NCI-H2081 treated with DMSO at 0.1 percent for 48 hours (cell line): ENCODE measurements around the gene SMIM3.
A peak's percentile ranks its signal among the peaks of the same experiment; 100 is the strongest.
"Not testable (repeated sequence)": the region's sequence is repeated elsewhere in the genome, so short reads cannot be mapped to it uniquely, and the experiment has no call there.

Experiments
- DNase-seq: peaks from one replicate; lab custom pipeline; 2025; lab: John Stamatoyannopoulos, UW

The SMIM3 gene, protein sequence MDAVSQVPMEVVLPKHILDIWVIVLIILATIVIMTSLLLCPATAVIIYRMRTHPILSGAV

GRCh38 chr5:150778517-150779396, at the start of gene SMIM3:
SMIM3 (plus strand) TSS chr5:150778757; CDS start chr5:150795441, 16,684 bp downstream.
- DNase-seq = no peak

DNA sequence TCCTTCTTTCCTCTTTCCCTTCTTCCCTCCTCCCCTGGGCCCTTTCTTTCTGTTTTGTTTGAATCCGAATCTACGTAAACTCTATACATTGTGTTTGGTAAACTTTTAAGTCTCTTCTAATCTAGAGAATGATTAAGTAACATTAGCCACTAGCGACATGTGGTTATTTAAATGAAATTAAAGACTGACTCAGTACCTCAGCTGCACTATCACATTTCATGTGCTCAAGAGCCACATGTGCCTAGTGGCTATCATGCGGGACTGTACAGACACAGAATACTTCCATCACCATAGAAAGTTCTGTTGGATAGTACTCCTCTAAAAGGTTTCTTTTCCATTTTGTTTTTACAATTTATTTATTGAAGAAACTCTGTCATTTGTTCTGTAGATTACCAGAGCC, 48.7 kb upstream of the SMIM3 start:
- DNase-seq = no peak

- DNase-seq = no peak
Measured at GRCh38 chr5:150731669-150732242, 46.8 kb upstream of the SMIM3 start.

DNA sequence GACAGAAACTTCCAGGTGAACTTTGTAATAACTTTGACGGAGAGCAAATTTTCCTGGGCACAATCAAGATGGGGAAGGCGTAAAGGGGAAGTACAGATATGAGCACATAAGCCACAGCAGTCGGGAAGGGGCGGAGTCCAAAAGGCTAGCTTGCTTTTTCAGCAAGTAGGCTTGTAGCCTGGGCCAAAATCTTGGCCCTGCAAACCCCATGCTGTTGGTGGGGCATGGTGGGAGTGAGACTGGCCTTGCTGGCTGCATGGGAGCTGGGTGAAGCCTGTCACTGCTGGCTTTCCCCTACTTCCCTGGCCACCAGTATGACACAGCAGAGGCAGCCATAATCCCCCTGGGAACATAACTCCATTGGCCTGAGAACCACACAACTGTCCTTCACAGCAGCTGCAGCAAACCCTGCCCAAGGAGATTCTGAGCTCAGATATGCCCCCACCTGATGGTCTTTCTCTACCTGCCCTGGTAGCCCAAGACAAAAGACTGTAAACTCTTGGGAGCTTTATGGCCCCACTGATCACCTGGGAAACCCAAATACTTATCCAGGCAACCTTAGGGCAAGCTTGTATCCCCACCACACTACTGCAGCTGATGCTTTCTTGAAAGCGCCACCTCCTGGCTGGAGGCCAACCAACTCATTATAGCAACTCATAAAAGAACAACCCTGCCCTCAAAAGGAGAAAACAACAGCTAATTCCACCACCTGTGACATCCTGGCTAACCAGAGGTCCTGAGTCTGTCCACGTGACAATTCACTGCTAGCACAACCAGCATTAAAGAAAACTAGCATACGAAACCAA, 43.8 kb upstream of the SMIM3 start:
- no peak for DNase-seq

DNA sequence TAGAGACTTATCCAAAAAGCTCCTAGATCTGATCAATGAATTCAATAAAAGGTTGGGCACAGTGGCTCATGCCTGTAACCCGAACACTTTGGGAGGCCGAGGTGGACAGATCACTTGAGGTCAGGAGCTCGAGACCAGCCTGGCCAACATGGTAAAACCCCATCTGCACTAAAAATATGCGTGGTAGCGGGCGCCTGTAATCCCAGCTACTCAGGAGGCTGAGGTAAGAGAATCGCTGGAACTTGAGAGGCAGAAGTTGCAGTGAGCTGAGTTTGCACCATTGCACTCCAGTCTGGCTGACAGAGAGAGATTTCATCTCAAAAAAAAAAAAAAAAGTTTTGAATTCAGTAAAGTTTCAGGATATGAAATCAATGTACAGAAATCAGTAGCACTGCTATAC, 39.7 kb upstream of the SMIM3 start:
- no peak for DNase-seq

GRCh38 chr5:150740992-150741391, 37.6 kb upstream of the SMIM3 start:
- DNase-seq = no peak

GRCh38 chr5:150742455-150743141, 36.0 kb upstream of the SMIM3 start:
- not testable (repeated sequence) for DNase-seq

- DNase-seq = not testable (repeated sequence)
Measured at GRCh38 chr5:150743142-150743488, 35.4 kb upstream of the SMIM3 start.

DNA sequence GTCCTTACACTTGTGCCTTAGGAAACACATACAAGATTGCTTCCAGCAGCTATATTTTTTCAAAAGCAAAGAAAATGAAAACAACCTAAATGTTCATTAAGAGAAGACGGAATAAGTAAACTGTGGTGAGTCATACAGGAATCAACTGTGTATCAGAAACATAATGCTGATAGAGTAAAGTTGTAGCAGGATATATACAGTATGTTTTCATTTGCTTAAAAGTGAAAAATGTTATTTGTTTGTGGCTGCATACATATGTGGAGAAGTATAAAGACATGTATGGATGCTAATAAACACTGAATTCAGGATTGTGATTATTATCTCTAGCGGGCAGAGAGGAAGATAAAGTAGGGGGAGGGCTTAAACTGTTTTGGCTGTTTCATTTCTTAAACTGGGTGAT, 28.1 kb upstream of the SMIM3 start:
- no peak for DNase-seq

DNA sequence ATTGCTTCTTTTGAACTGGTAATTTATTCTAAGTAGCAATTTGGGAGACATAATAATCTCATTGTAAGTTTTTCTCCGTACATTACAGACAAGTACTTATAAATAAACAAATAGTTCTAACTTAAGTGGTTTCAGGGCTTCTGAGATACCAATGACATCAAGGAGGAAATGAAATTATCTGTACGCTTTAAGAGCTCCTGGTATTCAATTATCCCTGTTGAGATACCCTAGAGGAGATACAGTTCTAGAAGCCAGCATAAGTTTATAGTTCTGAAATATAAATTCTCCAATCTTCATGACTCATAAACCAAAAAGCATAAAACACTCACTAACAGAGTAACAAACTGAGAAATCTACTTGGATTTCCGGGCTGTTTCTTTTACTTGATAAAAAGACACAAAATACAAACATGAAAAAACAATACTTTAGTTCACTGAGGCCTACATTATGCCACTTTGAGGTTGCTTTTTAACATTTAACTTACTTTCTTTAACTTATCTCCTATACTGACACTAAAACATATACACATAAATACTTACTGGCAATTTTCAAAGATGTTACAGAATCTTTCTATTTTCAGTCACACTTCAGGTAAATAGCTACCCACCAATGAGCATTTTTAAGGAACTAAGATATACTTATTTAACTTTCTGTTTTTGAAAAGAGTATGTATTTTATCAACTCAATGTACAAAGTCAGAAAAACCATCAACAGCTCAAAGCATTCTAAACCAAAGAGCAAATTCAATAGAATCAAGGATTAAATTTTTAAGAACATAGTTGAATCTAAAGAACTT, 27.3 kb upstream of the SMIM3 start:
- no peak for DNase-seq

GRCh38 chr5:150753463-150753862, 25.1 kb upstream of the SMIM3 start:
- no peak for DNase-seq

DNA sequence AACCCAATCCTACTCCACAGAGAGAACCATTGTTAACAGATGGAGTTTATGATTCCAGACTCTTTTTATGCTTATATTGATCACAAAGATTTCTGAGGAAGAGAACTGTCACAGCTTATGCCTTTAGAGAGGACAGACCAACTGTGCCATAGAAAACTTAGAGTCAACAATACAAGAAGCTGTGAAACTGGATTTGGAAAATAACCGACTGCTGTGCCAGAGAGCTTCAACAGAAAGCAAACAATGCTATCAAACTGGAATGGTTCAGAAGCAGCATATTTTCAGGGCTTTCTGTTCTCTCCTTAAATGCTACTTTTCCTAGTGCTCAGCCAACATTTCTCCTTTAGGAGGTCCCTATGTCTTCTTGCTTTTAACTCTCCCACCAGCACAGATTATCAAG, 24.7 kb upstream of the SMIM3 start:
- no peak for DNase-seq

GRCh38 chr5:150757087-150757649, 21.4 kb upstream of the SMIM3 start:
- no peak for DNase-seq

DNA sequence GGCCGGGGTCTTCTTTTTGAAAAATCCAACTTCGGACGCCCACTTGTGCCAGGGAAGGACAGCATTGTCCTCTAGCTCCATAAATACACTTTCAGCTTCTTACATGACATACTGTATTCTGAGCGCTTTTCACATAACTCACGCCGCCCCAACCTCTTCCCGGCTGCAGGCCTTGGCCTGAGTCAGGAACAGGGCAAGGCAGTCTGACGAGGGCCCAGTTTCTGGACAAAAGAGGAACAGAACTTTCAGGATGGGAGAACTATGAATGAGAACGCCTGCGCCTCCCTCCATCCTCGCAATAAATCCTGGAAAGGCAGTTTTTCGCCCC, 20.4 kb upstream of the SMIM3 start:
- DNase-seq = no peak

DNA sequence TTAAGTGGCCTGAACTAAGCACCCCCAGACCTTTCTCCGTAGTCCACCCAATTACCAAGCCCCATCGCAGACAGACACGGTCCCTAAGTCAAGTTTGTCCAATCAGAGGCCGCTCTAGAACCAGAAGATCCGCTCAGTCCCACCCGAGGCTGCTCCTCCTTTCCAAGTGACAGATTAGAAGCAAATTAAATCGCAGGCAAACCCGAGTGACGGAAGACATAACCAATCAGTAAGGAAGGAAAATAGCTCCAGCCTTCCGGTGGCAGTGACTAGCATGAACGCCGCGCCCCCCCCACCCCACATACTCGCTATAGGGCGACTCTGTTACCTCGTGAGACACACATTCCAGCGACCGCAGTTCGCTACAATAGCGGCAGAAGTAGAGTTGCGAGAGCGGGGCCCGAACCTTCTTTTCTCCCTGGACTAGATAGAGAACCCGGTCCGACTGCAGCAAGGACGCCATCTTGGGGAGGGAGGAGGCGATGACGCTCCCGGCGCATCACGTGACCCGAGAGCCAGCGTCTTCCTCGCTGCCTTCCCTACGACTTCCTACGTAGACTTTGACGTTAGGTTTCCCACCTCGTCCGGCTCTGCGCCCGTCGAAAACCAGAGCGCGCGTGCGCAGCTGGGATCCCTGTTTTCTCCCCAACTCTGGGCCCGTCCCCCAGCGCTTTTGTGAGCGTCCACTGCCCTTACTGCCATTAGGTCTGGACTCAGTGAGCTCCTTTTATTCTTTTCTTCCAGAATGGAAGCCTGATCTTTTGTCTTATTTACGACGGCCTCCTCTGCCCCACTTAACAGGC, 19.8 kb upstream of the SMIM3 start, which contains the start of gene DCTN4:
Gene DCTN4, minus strand, starts transcription at position 487 of the 803 bp plus-strand sequence. Its CDS starts 24 bp downstream, at position 463.
- peak; percentile 93 for DNase-seq

DNA sequence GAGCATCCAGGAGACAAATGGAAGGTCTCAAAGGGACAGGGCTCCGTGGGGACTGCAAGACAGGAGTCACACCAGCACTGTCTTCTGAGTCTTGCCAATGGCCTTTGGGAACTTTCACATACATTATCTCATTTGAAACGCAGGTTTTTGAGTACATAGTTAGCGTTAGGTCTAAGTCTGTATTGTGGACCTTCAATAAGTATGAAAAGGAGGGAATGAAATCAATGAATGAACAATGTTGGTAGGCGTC, 19.3 kb upstream of the SMIM3 start:
- no peak for DNase-seq

- no peak for DNase-seq
Measured at GRCh38 chr5:150762211-150762610, 16.3 kb upstream of the SMIM3 start.

DNA sequence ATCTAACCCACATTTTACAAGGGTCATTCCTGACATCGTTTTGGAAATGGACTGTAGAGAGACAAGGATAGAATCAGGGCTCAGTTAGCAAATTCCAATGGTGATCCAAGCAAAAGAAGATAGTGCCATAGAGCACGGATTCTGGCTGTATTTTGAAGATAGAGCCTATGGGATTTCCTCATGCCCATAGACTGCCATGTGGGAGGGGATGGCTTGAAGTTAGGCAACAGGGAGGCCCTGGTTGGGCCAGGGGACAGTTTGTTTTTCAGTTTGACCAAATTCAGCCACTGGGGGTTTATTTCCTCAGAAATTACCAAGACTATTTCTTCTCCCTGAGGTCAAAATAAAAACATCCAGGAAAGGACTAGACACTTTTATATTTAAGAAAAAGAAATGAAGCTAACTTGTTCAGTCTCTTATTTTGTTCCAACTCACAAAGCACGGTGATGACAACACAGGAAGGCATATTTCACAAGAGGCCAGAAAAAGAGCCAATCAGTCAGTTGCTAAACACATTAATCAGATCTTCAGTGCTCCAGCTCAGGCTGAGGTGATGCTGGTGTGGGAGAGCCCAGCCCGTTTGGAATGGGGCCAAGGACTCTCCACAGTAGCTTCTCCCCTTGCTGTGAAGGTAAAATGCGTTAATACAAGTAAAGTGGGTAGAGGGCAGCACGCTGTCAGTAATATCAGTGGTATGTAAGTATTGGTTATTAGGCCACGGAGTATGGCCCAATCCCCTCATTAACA, 15.4 kb upstream of the SMIM3 start:
- DNase-seq = no peak

DNA sequence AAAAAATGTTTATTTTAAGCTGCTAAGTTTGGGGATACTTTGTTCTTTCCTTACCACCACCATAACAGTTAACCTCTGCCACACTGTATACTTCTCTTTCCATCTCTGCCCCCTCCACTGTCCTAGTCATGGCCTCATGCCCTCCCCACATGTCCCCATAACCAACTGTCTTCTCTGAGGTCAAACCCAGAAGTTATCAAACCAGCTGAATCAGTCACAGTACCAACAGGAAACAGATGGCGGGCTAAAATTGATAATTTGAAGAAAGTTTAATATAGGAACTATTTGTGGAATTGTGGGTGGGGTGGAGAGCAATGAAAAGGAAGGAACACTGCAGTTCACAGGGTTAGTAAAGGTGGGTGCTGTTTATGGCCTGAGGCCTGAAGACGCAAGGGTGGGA, 14.0 kb upstream of the SMIM3 start:
- DNase-seq = no peak
